SJCRH30 (cell line): ENCODE measurements around the gene C12orf75. TPM values are rescaled to one million over a fixed set of nuclear protein-coding genes. Genes with fewer than 3 reads are reported as not detected.
"Not testable (repeated sequence)": the region's sequence is repeated elsewhere in the genome, so short reads cannot be mapped to it uniquely, and the experiment has no call there.

Source experiments
- DNase-seq, 2 experiments: peaks; one replicate each; pipeline ENCODE4 v3.0.0-alpha.2; 2015 to 2020
- H3K27ac ChIP-seq: fragments of 250-450 bp; sonication (Bioruptor Pico); 2 replicates; pipeline ENCODE4 v1.5.1; 2020; ENCODE audit warnings: mild to moderate bottlenecking, moderate library complexity
- H3K27me3 ChIP-seq: fragments of 250-450 bp; sonication (Bioruptor Pico); 2 replicates; pipeline ENCODE4 v1.5.1; 2020; ENCODE audit warnings: mild to moderate bottlenecking, moderate library complexity
- H3K36me3 ChIP-seq: fragments of 250-450 bp; sonication (Bioruptor Pico); 2 replicates; pipeline ENCODE4 v1.5.1; 2020; ENCODE audit warnings: mild to moderate bottlenecking, moderate library complexity
- H3K4me1 ChIP-seq: fragments of 250-450 bp; sonication (Bioruptor Pico); 2 replicates; pipeline ENCODE4 v1.5.1; 2020; ENCODE audit warnings: mild to moderate bottlenecking, moderate library complexity
- H3K4me3 ChIP-seq: fragments of 250-450 bp; sonication (Bioruptor Pico); 2 replicates; pipeline ENCODE4 v1.5.1; 2020; ENCODE audit warnings: mild to moderate bottlenecking, moderate library complexity
- H3K9me3 ChIP-seq: fragments of 250-450 bp; sonication (Bioruptor Pico); replicated peaks from 2 replicates; pipeline ENCODE4 v1.5.1; 2020; ENCODE audit warnings: mild to moderate bottlenecking, moderate library complexity
- total RNA-seq: library from RNA; depleted of rRNA; stranded (reverse); fragments of >200 nt; shearing (Covaris generic); gene quantifications from 2 replicates; pipeline ENCODE4 v1.2.3, GENCODE V29; 2014

C12orf75 gene
- total RNA-seq, 1 experiment from 2014 or later: 36.2 TPM

DNA sequence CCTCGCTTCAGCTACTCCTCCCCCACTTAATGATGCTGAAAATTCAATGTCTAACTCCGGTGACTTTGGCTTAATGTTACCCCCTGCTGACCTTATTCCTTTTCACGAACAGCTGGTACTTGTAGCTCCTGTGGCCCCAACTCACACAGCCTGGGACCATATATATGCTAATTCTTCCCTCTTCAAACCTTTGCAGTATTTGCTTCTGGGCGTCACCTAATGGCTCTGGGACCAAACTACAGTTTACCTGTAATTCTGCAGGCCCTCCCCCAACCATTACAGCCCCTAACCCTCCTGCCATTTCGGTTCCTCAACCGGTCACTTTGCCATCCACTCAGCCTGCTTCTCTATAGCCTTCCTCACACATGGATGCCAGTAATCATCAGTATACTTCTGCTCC lies 29.6 kb upstream of the C12orf75 start:
- DNase-seq: no peak
- H3K4me1 ChIP-seq: no peaks in the 10 kb centered on the region
- no peaks in the 10 kb centered on the region for H3K36me3 ChIP-seq
- H3K4me3 ChIP-seq: no peak overlapping the region
- no peaks in the 10 kb centered on the region for H3K27me3 ChIP-seq
- no peaks in the 10 kb centered on the region for H3K9me3 ChIP-seq
- no peak overlapping the region for H3K27ac ChIP-seq

DNA sequence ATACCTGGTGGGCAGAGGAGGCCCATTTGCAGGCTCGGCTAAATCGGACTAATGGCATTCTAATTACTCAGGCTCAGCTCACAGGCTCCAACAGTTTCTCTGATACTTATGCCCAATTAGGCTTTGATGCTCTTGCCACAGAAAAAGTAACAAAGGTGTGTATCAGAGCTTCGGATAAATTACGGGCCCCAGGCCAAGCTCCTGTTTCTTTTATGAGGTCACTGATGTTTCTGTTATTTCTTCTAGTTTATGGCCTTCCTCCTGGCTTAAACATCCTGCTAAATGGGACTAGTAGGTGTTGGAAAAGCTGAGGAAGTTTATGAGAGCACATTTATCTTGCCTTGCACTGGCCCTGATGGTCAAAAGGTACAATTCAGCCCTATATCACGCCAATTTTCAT lies 28.8 kb upstream of the C12orf75 start:
- no peak for DNase-seq
- Histone ChIP-seq H3K9me3 (no peaks in the 10 kb centered on the region), H3K27me3 (no peaks in the 10 kb centered on the region), H3K4me3 (no peak overlapping the region), H3K4me1 (no peaks in the 10 kb centered on the region), H3K36me3 (no peaks in the 10 kb centered on the region), H3K27ac (no peak overlapping the region)

DNA sequence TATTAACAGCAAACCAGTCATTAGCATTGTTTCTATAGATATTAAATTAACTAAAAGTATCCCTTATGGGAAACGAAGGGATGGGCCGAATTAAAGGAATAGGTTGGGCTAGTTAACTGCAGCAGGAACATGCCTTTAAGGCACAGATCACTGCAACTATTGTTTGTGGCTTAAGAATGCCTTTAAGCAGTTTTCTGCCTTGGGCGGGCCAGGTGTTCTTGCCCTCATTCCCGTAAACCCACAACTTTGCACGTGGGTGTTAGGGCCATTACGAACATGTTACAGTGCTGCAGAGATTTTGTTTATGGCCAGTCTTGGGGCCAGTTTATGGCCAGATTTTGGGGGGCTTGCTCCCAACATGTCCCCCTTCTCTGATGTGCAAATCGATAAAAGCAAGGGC lies 27.5 kb upstream of the C12orf75 start:
- not testable (repeated sequence) for H3K27ac ChIP-seq, H3K4me3 ChIP-seq, H3K36me3 ChIP-seq, H3K9me3 ChIP-seq, H3K4me1 ChIP-seq, H3K27me3 ChIP-seq, DNase-seq

- H3K4me3 ChIP-seq, H3K9me3 ChIP-seq, H3K36me3 ChIP-seq, DNase-seq, H3K4me1 ChIP-seq, H3K27ac ChIP-seq, H3K27me3 ChIP-seq: not testable (repeated sequence)
Measured at GRCh38 chr12:105304626-105305025, 25.9 kb upstream of the C12orf75 start.

DNA sequence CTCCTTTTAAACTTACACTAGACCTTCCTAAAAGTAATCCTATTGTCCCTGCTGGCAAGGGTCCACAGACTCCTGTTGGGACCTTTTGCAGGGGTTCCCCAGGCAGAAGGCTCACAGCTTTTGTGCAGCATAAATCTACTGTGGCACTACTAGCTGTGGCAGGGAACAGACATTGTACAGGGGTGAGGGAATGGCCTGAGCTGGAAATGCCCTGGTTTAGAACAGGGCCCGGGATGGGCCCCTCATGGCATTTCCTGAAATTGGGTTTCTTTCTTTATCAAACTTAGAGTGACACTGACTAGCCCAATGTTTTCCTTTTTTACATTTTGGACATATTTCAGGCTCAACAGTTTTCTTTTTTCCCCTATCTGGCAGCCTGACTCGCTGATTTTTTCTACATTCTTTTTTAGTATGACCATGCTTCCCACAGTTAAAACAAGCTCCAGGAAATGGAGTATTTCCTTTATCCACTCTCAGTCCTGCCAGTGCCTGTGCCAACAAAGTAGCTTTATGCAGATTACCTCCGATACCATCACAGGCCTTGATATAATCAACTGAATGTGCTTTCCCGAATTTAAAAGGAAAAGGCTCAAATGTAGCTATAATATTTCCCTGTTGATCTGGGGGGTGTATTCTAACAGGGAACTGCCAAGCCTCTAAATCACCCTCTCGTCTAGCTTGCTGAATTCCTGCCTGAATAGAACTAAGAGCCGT lies 22.7 kb upstream of the C12orf75 start:
- not testable (repeated sequence) for H3K9me3 ChIP-seq, H3K36me3 ChIP-seq, H3K4me3 ChIP-seq, H3K27me3 ChIP-seq, H3K4me1 ChIP-seq, H3K27ac ChIP-seq, DNase-seq

- not testable (repeated sequence) for H3K36me3 ChIP-seq, H3K4me3 ChIP-seq, DNase-seq, H3K9me3 ChIP-seq, H3K27ac ChIP-seq, H3K27me3 ChIP-seq, H3K4me1 ChIP-seq
Measured at GRCh38 chr12:105308839-105309238, 21.7 kb upstream of the C12orf75 start.

DNA sequence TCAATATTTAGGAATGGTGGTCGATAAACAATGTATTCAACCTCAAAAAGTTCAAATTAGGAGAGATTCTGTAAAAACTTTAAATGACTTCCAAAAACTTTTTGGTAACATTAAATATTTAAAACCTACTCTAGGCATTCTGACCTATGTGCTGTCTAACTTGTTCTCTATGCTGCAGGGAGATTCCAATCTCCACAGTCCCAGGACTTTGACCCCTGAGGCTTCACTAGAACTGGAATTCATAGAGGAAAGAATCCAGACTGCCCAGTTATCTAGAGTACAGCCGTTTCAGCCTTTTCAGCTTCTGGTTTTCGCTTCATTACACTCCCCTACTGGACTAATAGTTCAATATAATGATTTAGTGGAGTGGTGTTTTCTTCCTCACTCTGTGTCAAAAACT lies 21.1 kb upstream of the C12orf75 start:
- DNase-seq, H3K9me3 ChIP-seq, H3K36me3 ChIP-seq, H3K4me3 ChIP-seq, H3K27me3 ChIP-seq, H3K27ac ChIP-seq, H3K4me1 ChIP-seq: not testable (repeated sequence)

GRCh38 chr12:105310476-105311085 lies 19.9 kb upstream of the C12orf75 start:
- not testable (repeated sequence) for H3K4me3 ChIP-seq, DNase-seq, H3K36me3 ChIP-seq, H3K9me3 ChIP-seq, H3K4me1 ChIP-seq, H3K27ac ChIP-seq, H3K27me3 ChIP-seq

- H3K36me3 ChIP-seq, DNase-seq, H3K4me3 ChIP-seq, H3K27ac ChIP-seq, H3K4me1 ChIP-seq, H3K27me3 ChIP-seq, H3K9me3 ChIP-seq: not testable (repeated sequence)
Measured at GRCh38 chr12:105311936-105312335, 18.6 kb upstream of the C12orf75 start.

GRCh38 chr12:105313755-105314154 lies 16.7 kb upstream of the C12orf75 start:
- not testable (repeated sequence) for H3K4me1 ChIP-seq, DNase-seq, H3K36me3 ChIP-seq, H3K4me3 ChIP-seq, H3K27ac ChIP-seq, H3K27me3 ChIP-seq, H3K9me3 ChIP-seq

DNA sequence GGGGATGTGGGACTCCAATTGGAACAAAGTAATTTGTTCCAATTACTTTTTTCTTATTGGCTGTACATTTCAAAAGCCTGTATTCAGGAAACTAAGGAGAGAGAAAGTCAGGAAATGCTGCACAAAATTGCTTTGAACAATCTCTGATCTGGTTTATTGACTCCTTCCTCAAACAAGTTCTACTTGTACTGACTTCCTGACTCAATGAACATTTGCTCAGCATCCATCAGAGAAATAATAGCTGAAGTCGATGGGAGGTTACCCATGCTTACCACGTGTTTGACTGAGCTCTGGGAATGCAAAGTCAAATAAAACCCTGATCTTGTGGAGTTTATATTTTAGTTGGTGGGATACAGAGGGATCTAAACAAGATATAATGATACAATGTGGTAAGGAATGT lies 15.4 kb upstream of the C12orf75 start:
- no peak overlapping the region for H3K4me3 ChIP-seq
- no peaks in the 10 kb centered on the region; the same call in 1 of the 2 replicates for H3K9me3 ChIP-seq
- no peak overlapping the region for H3K27ac ChIP-seq
- H3K4me1 ChIP-seq: no peaks in the 10 kb centered on the region
- no peaks in the 10 kb centered on the region for H3K27me3 ChIP-seq
- DNase-seq: no peak
- H3K36me3 ChIP-seq: no peaks in the 10 kb centered on the region

DNA sequence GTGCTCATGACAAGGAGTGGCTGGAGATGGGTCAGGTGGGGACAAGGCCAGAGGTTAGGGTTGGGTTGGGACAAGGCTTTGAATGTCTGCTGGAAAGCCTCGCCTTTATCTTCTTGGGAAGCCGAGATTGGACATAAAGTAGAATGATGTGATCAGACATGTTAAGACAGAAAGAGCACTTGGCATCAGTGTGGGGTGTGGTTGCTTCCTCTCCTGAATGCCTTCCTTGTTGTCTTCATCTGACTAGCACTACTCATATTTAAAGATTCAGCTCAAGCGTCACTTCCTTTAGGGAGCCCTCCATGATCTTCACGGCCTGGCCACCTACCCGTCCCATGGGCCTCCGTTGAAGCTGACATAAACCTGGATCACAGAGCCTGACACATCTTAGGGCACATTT lies 14.8 kb upstream of the C12orf75 start:
- no peak for DNase-seq
- Histone ChIP-seq H3K4me3 (no peak overlapping the region), H3K27me3 (no peaks in the 10 kb centered on the region), H3K27ac (no peak overlapping the region), H3K4me1 (no peaks in the 10 kb centered on the region), H3K9me3 (no peaks in the 10 kb centered on the region; the same call in 1 of the 2 replicates), H3K36me3 (no peaks in the 10 kb centered on the region)

GRCh38 chr12:105316931-105317852 lies 13.3 kb upstream of the C12orf75 start:
- H3K4me1 ChIP-seq: no peaks in the 10 kb centered on the region
- no peak overlapping the region for H3K27ac ChIP-seq
- DNase-seq: no peak
- no peaks in the 10 kb centered on the region; the same call in 1 of the 2 replicates for H3K9me3 ChIP-seq
- no peaks in the 10 kb centered on the region for H3K36me3 ChIP-seq
- no peak overlapping the region for H3K4me3 ChIP-seq
- no peaks in the 10 kb centered on the region for H3K27me3 ChIP-seq

DNA sequence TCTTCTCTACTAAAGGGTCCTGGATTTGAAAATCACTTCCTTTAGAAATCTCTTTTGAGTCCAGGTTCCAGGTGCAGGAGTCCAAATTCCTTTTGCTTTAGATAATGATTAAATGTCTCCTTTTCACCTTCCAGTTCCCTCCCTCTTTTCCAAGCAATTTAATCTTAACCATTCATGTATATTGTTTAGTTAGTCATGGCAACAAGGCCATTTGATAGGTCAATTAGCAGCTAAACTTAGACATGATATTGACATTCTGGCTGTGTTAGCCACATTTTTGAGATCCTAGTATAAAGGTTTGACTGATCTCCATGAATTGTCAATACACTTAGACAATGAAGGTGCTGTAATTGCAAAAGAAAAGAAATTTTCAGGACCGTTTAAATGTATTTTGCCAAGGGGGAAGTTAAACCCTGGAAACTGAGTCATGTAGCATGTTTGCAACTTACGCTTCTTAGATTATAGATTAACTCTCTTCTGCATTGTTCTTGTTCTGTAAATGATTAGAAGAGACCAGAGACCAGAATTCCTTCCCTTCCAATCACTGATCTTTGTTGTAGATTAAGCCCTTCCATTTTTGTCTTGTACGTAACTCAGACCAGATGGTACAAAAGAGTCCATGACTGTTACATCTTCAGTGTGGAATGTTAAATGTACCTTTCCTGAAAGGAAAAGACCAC lies 12.4 kb upstream of the C12orf75 start:
- no peak for DNase-seq
- Histone ChIP-seq H3K4me1 (no peaks in the 10 kb centered on the region), H3K4me3 (no peak overlapping the region), H3K27ac (no peak overlapping the region), H3K27me3 (no peaks in the 10 kb centered on the region), H3K9me3 (no peaks in the 10 kb centered on the region; the same call in 1 of the 2 replicates), H3K36me3 (no peaks in the 10 kb centered on the region)
